Bronchus fibroblast of lung (primary cell): ENCODE data around the gene MED25. TPM values are rescaled to one million over a fixed set of nuclear protein-coding genes. Genes with fewer than 3 reads are reported as not detected.

ENCODE experiments used
- total RNA-seq: library from RNA; depleted of rRNA; stranded (reverse); fragments of >200 nt; gene quantifications from 2 replicates; pipeline ENCODE4 v1.2.3, GENCODE V29; 2015

The MED25 gene
- 28.4 and 28.7 TPM in 2 replicates for total RNA-seq

DNA sequence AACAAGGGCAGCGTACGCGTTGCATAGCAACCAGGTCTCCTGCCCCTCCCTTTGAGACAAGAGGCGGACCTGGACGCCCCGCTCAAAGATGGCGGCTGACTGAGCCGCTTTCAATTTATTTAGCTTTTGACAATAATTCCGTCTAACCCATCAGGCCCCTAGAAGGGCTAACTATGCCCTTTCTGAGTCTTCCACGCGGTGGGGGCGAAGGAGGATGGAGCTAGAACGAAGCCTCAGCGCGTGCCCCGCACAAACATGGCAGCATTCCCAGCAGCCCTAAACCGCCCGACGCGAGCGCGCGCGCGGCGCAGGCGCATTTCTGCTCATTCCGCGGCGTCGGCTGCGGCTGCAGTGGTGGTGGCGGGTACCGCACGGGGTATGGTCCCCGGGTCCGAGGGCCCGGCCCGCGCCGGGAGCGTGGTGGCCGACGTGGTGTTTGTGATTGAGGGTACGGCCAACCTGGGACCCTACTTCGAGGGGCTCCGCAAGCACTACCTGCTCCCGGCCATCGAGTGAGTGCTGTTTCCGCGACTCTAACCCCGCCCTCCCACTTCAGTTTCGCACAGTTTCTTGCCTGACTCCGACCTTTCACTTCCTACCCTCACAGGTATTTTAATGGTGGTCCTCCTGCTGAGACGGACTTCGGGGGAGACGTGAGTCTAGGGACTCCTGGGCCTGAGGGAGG, at the start of gene MED25:
TSS of gene MED25 (plus strand) at position 326 of the 685 bp plus-strand sequence. CDS start at position 379, 53 bp downstream.

GRCh38 chr19:49812997-49813861, 4.9 kb upstream of the MED25 start, which contains the start of gene FUZ:
Gene FUZ (minus strand): TSS chr19:49813292. CDS start chr19:49813106, 186 bp downstream.

GRCh38 chr19:49850487-49851342, 32.6 kb downstream of the MED25 start, which contains the start of gene PTOV1:
Gene PTOV1 (plus strand): TSS chr19:49851159.

GRCh38 chr19:49866933-49867782, 49.1 kb downstream of the MED25 start, which contains the start of gene PNKP:
Gene PNKP (minus strand): TSS chr19:49867576. CDS start chr19:49867204, 372 bp downstream.

GRCh38 chr19:49877020-49877878, 59.2 kb downstream of the MED25 start, which contains the start of the genes AKT1S1 and TBC1D17:
Gene AKT1S1 (minus strand): TSS chr19:49877355. CDS start chr19:49873295, 4,060 bp downstream.
Gene TBC1D17 (plus strand): TSS chr19:49877702. CDS start chr19:49877724, 22 bp downstream.

Other genes with a start within 250 kb of the MED25 start
- gene NOSIP, start 237.7 kb upstream of the MED25 start, total RNA-seq: 90.1 and 98.2 TPM in 2 replicates
- gene PRRG2, start 237.0 kb upstream of the MED25 start, total RNA-seq: 0.30 and 0.84 TPM in 2 replicates
- gene PRR12, start 227.1 kb upstream of the MED25 start, total RNA-seq: 4.9 and 6.2 TPM in 2 replicates
- 64.7 and 94.1 TPM in 2 replicates for gene RRAS, start 178.1 kb upstream of the MED25 start, total RNA-seq
- 28.4 and 28.6 TPM in 2 replicates for gene SCAF1, start 176.1 kb upstream of the MED25 start, total RNA-seq
- 94.8 and 99.3 TPM in 2 replicates for gene IRF3, start 152.4 kb upstream of the MED25 start, total RNA-seq
- gene BCL2L12, start 152.4 kb upstream of the MED25 start, total RNA-seq: 35.8 and 37.2 TPM in 2 replicates
- 389 and 416 TPM in 2 replicates for gene PRMT1, start 141.0 kb upstream of the MED25 start, total RNA-seq
- gene ADM5, start 128.7 kb upstream of the MED25 start, total RNA-seq: 0.67 and 0.74 TPM in 2 replicates
- 17.7 and 19.3 TPM in 2 replicates for gene CPT1C, start 127.2 kb upstream of the MED25 start, total RNA-seq
- not detected in 2 replicates for gene TSKS, start 55.0 kb upstream of the MED25 start, total RNA-seq
- 136 and 142 TPM in 2 replicates for gene AP2A1, start 51.3 kb upstream of the MED25 start, total RNA-seq
- 30.1 and 31.8 TPM in 2 replicates for gene FUZ, start 5.0 kb upstream of the MED25 start, total RNA-seq
- gene PTOV1, start 32.9 kb downstream of the MED25 start, total RNA-seq: 96.3 and 103 TPM in 2 replicates
- gene PNKP, start 49.3 kb downstream of the MED25 start, total RNA-seq: 45.2 and 49.8 TPM in 2 replicates
- gene AKT1S1, start 59.1 kb downstream of the MED25 start, total RNA-seq: 32.9 and 33.5 TPM in 2 replicates
- gene TBC1D17, start 59.4 kb downstream of the MED25 start, total RNA-seq: 26.3 and 26.6 TPM in 2 replicates
- 0.17 and 0.30 TPM in 2 replicates for gene IL4I1, start 78.6 kb downstream of the MED25 start, total RNA-seq
- 17.0 and 18.6 TPM in 2 replicates for gene ATF5, start 110.9 kb downstream of the MED25 start, total RNA-seq
- 57.1 and 57.3 TPM in 2 replicates for gene NUP62, start 111.2 kb downstream of the MED25 start, total RNA-seq
- gene SIGLEC11, start 142.9 kb downstream of the MED25 start, total RNA-seq: not detected in 2 replicates
- 25.9 and 28.2 TPM in 2 replicates for gene VRK3, start 207.1 kb downstream of the MED25 start, total RNA-seq
- gene ZNF473, start 207.7 kb downstream of the MED25 start, total RNA-seq: 5.4 TPM in 2 replicates